Measurements from ENCODE around the gene FBXL19. TPM values are rescaled to one million over a fixed set of nuclear protein-coding genes. Genes with fewer than 3 reads are reported as not detected.

Gene FBXL19
- total and polyA plus RNA-seq, 2 of the 13 experiments (the other 11 are each of a cell fraction or from before 2014, with no cell fraction given): 6.0 to 13.7 TPM

DNA sequence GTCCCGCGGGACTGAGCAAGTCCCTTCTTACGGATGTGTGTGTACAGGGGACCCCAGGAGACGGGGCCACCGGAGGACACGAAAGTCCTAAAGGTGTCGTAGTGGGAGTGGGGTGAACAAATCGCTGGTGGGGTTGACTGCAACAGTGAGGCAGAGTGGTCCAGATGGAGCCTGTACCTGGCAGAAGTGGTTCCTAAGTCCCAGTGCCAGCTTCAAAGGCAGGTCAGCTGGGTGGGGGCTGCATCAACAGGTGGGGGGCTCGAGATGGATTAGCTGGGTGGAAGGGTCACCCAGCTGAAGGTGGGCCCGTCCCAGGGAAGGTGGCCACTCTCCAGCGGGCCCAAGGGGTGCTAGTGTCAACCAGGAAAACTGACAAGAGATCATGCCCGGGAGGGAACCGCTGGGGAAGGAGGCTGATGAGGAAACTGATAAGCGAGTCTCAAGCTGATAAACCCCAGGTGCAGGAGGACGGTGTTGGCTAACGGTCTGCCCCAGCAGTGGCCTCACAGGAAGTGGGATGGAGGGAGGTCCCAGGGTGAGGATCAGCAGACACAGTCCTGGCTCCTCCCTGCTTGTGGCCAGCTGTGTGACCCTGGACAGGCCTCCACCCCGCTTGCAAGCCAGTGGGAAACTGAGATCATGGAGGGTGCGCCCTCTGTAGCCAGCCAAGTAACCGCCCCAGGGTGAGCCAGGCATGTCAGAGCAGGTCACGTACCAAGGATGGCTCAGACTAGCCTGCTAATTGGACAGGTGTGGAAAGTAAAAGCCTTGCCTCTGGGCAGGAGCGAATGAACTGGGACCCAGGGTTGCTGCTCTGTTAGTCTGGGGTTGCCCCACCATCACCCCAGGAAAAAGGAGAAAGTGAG is 26.5 kb downstream of the FBXL19 start (continued):
- TF ChIP-seq, protein P1, sequence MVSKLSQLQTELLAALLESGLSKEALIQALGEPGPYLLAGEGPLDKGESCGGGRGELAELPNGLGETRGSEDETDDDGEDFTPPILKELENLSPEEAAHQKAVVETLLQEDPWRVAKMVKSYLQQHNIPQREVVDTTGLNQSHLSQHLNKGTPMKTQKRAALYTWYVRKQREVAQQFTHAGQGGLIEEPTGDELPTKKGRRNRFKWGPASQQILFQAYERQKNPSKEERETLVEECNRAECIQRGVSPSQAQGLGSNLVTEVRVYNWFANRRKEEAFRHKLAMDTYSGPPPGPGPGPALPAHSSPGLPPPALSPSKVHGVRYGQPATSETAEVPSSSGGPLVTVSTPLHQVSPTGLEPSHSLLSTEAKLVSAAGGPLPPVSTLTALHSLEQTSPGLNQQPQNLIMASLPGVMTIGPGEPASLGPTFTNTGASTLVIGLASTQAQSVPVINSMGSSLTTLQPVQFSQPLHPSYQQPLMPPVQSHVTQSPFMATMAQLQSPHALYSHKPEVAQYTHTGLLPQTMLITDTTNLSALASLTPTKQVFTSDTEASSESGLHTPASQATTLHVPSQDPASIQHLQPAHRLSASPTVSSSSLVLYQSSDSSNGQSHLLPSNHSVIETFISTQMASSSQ (IDR thresholded peaks at IDR 0.05; ENCODE audit: low read depth): no peak
- TF ChIP-seq, protein P1 (CRISPR knock-in tag; IDR thresholded peaks at IDR 0.05; ENCODE audit: borderline replicate concordance): peak; percentile 82; the same call in 1 of the 2 replicates
- TF ChIP-seq, protein P2, sequence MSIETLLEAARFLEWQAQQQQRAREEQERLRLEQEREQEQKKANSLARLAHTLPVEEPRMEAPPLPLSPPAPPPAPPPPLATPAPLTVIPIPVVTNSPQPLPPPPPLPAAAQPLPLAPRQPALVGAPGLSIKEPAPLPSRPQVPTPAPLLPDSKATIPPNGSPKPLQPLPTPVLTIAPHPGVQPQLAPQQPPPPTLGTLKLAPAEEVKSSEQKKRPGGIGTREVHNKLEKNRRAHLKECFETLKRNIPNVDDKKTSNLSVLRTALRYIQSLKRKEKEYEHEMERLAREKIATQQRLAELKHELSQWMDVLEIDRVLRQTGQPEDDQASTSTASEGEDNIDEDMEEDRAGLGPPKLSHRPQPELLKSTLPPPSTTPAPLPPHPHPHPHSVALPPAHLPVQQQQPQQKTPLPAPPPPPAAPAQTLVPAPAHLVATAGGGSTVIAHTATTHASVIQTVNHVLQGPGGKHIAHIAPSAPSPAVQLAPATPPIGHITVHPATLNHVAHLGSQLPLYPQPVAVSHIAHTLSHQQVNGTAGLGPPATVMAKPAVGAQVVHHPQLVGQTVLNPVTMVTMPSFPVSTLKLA (IDR thresholded peaks at IDR 0.05): peak; percentile 50; the same call in 1 of the 2 replicates
- TF ChIP-seq ZBTB7A (CRISPR knock-in tag; IDR thresholded peaks at IDR 0.05) (no peak), ZFYVE20 (CRISPR knock-in tag; IDR thresholded peaks at IDR 0.05; ENCODE audit: borderline replicate concordance, low read depth) (no peak), STAG1 (CRISPR knock-in tag; IDR thresholded peaks at IDR 0.05) (peak; percentile 41; the same call in 1 of the 2 replicates), ZNF552 (CRISPR knock-in tag; IDR thresholded peaks at IDR 0.05; ENCODE audit: borderline replicate concordance) (0 out of 2 replicates have a peak, but pooled peaks have one; percentile 59), SIN3B (IDR thresholded peaks at IDR 0.05; ENCODE audit: low read length) (no peak), ZFP82 (CRISPR knock-in tag; IDR thresholded peaks at IDR 0.05; ENCODE audit: borderline replicate concordance) (peak; percentile 16; the same call in 1 of the 2 replicates), ZSCAN31 (CRISPR knock-in tag; IDR thresholded peaks at IDR 0.05; ENCODE audit: low read depth) (peak; percentile 95), YEATS2 (CRISPR knock-in tag; IDR thresholded peaks at IDR 0.05; ENCODE audit: borderline replicate concordance) (peak; percentile 83; the same call in 1 of the 2 replicates), SOX5 (CRISPR knock-in tag; IDR thresholded peaks at IDR 0.05; ENCODE audit: borderline replicate concordance) (peak; percentile 67), RAD21 (CRISPR knock-in tag; IDR thresholded peaks at IDR 0.05) (peak; percentile 37; the same call in 1 of the 2 replicates), SMAD3 (CRISPR knock-in tag; IDR thresholded peaks at IDR 0.05) (peak; percentile 82; the same call in 1 of the 2 replicates), PHB2 (IDR thresholded peaks at IDR 0.05; ENCODE audit: partially characterized antibody) (no peak)
- TF ChIP-seq, protein P3, sequence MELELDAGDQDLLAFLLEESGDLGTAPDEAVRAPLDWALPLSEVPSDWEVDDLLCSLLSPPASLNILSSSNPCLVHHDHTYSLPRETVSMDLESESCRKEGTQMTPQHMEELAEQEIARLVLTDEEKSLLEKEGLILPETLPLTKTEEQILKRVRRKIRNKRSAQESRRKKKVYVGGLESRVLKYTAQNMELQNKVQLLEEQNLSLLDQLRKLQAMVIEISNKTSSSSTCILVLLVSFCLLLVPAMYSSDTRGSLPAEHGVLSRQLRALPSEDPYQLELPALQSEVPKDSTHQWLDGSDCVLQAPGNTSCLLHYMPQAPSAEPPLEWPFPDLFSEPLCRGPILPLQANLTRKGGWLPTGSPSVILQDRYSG (CRISPR knock-in tag; IDR thresholded peaks at IDR 0.05): 0 out of 2 replicates have a peak, but pooled peaks have one; percentile 4
- TF ChIP-seq, protein P4, sequence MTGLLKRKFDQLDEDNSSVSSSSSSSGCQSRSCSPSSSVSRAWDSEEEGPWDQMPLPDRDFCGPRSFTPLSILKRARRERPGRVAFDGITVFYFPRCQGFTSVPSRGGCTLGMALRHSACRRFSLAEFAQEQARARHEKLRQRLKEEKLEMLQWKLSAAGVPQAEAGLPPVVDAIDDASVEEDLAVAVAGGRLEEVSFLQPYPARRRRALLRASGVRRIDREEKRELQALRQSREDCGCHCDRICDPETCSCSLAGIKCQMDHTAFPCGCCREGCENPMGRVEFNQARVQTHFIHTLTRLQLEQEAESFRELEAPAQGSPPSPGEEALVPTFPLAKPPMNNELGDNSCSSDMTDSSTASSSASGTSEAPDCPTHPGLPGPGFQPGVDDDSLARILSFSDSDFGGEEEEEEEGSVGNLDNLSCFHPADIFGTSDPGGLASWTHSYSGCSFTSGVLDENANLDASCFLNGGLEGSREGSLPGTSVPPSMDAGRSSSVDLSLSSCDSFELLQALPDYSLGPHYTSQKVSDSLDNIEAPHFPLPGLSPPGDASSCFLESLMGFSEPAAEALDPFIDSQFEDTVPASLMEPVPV (CRISPR knock-in tag; IDR thresholded peaks at IDR 0.05): peak; percentile 95
- TF ChIP-seq, protein P5, sequence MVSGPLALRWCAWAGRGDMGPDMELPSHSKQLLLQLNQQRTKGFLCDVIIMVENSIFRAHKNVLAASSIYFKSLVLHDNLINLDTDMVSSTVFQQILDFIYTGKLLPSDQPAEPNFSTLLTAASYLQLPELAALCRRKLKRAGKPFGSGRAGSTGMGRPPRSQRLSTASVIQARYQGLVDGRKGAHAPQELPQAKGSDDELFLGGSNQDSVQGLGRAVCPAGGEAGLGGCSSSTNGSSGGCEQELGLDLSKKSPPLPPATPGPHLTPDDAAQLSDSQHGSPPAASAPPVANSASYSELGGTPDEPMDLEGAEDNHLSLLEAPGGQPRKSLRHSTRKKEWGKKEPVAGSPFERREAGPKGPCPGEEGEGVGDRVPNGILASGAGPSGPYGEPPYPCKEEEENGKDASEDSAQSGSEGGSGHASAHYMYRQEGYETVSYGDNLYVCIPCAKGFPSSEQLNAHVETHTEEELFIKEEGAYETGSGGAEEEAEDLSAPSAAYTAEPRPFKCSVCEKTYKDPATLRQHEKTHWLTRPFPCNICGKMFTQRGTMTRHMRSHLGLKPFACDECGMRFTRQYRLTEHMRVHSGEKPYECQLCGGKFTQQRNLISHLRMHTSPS (CRISPR knock-in tag; IDR thresholded peaks at IDR 0.05; ENCODE audit: low read depth): no peak; the same call in 1 of the 2 replicates

Data from HepG2 (cell line).